IPS-15b (cell line): ENCODE results near the gene DESI2.
"Not testable (repeated sequence)": the region's sequence is repeated elsewhere in the genome, so short reads cannot be mapped to it uniquely, and the experiment has no call there.

Source experiments
- H3K27me3 ChIP-seq: one replicate; pipeline ENCODE4 v1.6.1; 2013; ENCODE audit warnings: low read length; ENCODE audit not compliant: control insufficient read depth, insufficient read depth
- H3K36me3 ChIP-seq: one replicate; pipeline ENCODE4 v1.6.1; 2013; ENCODE audit warnings: low read length; ENCODE audit not compliant: control insufficient read depth, insufficient read depth
- H3K4me1 ChIP-seq: one replicate; pipeline ENCODE4 v1.6.1; 2013; ENCODE audit warnings: mild to moderate bottlenecking, low read length; ENCODE audit not compliant: control insufficient read depth, insufficient read depth
- H3K4me3 ChIP-seq: one replicate; pipeline ENCODE4 v1.5.1; 2013; ENCODE audit warnings: low read depth, low read length
- H3K9ac ChIP-seq: one replicate; pipeline ENCODE4 v1.6.1; 2013; ENCODE audit warnings: low read depth, mild to moderate bottlenecking, low read length
- H3K9me3 ChIP-seq: one replicate; pipeline ENCODE4 v1.6.1; 2013; ENCODE audit warnings: mild to moderate bottlenecking, low read length; ENCODE audit not compliant: control insufficient read depth, insufficient read depth

Gene DESI2

DNA sequence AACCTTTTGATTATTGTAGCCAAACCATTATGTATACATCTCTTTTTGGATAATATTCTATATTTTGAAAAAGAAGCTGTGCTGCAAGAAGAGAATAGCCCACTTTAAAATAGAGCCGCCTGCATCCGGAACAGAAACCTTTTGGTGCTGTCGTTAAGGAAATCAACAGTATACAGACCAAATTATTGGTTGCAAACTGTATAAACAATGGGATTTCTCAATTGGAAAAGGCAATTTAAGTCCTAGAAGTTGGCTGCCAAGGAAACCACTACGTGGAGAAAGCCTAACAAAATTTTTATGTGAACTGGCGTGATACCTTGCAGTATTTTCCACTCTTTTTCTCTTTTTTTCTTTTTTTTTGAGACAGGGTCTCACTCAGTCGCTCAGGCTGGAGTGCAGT, 25.8 kb downstream of the DESI2 start:
- Histone ChIP-seq H3K27me3 (no peaks in the 10 kb centered on the region), H3K36me3 (no peaks in the 10 kb centered on the region), H3K4me1 (no peaks in the 10 kb centered on the region), H3K4me3 (no peak overlapping the region), H3K9ac (no peak overlapping the region), H3K9me3 (no peaks in the 10 kb centered on the region)

- Histone ChIP-seq H3K27me3 (no peaks in the 10 kb centered on the region), H3K4me3 (no peak overlapping the region), H3K9me3 (no peaks in the 10 kb centered on the region), H3K36me3 (no peaks in the 10 kb centered on the region), H3K4me1 (no peaks in the 10 kb centered on the region), H3K9ac (no peak overlapping the region)
Observed at GRCh38 chr1:244680667-244681066, 27.7 kb downstream of the DESI2 start.

- H3K9ac ChIP-seq, H3K9me3 ChIP-seq, H3K4me1 ChIP-seq, H3K36me3 ChIP-seq, H3K27me3 ChIP-seq, H3K4me3 ChIP-seq: not testable (repeated sequence)
Observed at GRCh38 chr1:244682087-244682486, 29.2 kb downstream of the DESI2 start.

- no peaks in the 10 kb centered on the region for H3K9me3 ChIP-seq
- no peaks in the 10 kb centered on the region for H3K27me3 ChIP-seq
- peaks cover 13% of the 10 kb centered on the region for H3K36me3 ChIP-seq
- H3K9ac ChIP-seq: no peak overlapping the region
- no peaks in the 10 kb centered on the region for H3K4me1 ChIP-seq
- no peak overlapping the region for H3K4me3 ChIP-seq
Observed at GRCh38 chr1:244695937-244696336, 43.0 kb downstream of the DESI2 start.

DNA sequence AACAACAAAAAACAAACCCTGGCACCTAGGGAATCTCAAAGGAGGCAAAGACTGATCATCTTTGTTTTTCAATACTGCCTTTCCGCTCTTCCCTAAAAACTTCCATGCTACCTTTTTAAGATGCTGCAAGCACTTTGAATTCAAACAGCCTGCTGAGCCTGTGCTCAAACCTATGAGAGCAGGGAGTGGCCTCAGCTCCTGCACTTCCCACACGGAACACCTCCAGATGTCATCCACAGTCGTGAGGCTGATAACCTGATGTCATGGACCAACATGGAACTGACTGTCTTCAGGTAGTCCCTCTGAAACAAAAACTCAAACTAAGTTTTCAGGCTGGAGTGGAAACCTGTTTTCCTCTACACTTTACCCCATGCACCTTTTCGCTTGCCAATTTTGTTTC, 46.8 kb downstream of the DESI2 start:
- no peaks in the 10 kb centered on the region for H3K27me3 ChIP-seq
- no peak overlapping the region for H3K9ac ChIP-seq
- H3K4me3 ChIP-seq: no peak overlapping the region
- no peaks in the 10 kb centered on the region for H3K9me3 ChIP-seq
- no peaks in the 10 kb centered on the region for H3K4me1 ChIP-seq
- H3K36me3 ChIP-seq: peaks cover 4% of the 10 kb centered on the region

DNA sequence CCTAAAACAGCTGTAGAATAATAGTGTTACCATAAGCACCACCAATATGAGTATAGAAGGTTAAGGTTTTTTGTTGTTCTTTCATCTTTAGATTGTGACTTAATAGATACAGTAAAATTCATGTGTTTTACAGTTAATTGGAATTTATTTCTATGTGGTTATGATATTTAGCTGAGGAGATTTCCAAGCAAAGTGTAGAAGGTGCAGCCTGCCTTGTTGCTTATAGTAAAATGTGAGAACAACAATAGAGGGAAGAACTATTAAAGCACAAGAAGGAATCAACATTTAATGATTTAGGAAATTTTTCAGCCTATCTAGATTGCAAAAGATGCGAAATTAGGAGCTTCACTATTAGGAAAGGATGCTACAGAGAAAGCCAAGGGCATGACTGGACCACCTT, 47.9 kb downstream of the DESI2 start:
- H3K27me3 ChIP-seq: no peaks in the 10 kb centered on the region
- H3K9ac ChIP-seq: no peak overlapping the region
- H3K9me3 ChIP-seq: no peaks in the 10 kb centered on the region
- no peak overlapping the region for H3K4me3 ChIP-seq
- H3K4me1 ChIP-seq: no peaks in the 10 kb centered on the region
- peaks cover 4% of the 10 kb centered on the region for H3K36me3 ChIP-seq

DNA sequence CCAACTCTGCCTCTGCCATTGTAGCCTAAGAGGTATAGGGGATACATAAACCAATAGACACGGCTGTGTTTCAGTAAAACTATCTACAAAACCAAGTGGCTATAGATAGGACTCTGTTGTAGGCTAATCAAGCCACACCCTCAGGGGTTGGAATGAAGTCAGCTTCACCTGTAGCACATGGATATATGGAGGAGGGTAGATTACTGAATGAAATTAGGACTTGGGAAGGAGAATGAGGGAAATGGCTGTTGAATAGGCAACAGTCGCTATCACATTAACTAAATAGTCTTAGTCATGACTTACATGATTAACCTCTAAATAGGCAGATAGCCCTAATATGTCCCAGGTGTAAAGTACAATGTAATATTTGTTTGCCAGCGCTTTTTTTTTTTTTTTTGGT, 49.7 kb downstream of the DESI2 start:
- Histone ChIP-seq H3K9ac (no peak overlapping the region), H3K4me3 (no peak overlapping the region), H3K9me3 (no peaks in the 10 kb centered on the region), H3K4me1 (no peaks in the 10 kb centered on the region), H3K27me3 (no peaks in the 10 kb centered on the region), H3K36me3 (peaks cover 4% of the 10 kb centered on the region)

GRCh38 chr1:244704107-244704506, 51.2 kb downstream of the DESI2 start:
- H3K4me1 ChIP-seq: no peaks in the 10 kb centered on the region
- H3K36me3 ChIP-seq: peaks cover 4% of the 10 kb centered on the region
- H3K9me3 ChIP-seq: no peaks in the 10 kb centered on the region
- H3K27me3 ChIP-seq: no peaks in the 10 kb centered on the region
- no peak overlapping the region for H3K9ac ChIP-seq
- H3K4me3 ChIP-seq: no peak overlapping the region

DNA sequence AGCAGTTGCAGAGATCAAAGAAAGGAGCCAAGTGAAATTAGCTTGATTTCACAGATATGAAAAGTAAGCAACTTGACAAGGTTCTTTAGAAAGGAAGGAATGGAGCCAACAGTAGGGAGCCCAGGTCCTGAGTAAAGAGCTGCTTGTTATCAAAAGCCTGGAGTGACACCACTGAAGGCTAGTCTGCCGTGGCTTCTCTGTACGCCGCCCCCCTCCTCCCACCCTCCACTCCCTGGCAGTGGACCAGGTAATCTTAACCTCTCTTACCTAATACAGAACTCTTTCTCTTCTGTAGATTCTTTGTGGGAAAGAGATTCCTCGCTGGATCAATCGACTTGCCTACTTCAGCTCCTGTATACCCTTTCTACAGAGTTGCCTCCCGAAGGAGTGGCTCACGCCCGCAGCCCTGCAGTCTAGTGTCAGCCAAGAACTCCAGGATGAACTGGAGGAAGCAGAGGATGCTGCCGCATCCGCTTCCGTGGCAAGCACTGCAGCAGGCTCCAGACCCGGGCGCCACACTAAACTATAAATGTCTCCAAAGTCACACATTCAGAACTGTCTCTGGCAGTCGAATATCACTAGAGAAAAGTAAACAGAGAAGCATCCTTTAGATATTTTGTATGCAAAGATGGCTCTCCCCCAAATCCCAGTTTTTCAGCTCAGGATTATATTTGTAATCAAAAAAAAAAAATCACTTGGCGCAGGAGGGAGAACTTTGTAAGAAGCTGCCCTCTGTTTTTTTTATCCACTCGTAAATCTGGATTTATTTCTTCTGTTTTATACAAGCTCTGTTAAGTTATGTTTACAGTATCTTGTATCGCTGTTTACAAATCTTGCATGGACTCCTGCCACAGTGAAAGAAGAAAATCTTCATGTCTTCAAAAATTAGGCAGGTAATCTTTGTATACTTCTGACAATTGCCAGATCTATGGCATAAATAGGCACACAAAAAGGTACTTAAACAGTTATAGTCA, 52.6 kb downstream of the DESI2 start:
- Histone ChIP-seq H3K27me3 (no peaks in the 10 kb centered on the region), H3K9me3 (no peaks in the 10 kb centered on the region)

DNA sequence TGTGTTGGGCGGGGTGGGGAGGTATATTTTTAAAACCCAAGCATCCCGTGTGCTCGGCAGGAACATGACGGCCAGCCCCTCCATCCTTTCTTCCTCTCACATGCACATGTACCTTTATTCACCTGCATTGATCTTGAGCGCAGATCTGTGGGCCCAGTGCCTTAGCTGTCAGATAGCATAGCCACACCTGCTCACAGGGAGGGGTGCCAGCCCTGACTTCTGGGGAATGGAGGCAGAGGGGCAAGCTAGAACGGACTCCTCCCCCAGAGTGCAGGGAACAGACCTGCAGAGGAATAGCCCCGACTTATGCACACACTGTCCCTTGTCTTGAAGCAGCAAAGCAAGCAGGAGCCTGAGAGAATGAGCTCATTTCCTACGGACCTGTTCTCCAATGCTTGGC, 56.1 kb downstream of the DESI2 start:
- H3K9ac ChIP-seq: no peak overlapping the region
- H3K36me3 ChIP-seq: no peaks in the 10 kb centered on the region
- H3K27me3 ChIP-seq: no peaks in the 10 kb centered on the region
- H3K9me3 ChIP-seq: no peaks in the 10 kb centered on the region
- no peak overlapping the region for H3K4me3 ChIP-seq
- no peaks in the 10 kb centered on the region for H3K4me1 ChIP-seq

More for the DNA sequence above, 52.6 kb downstream of the DESI2 start:
- H3K4me1 ChIP-seq: no peaks in the 10 kb centered on the region
- no peak overlapping the region for H3K4me3 ChIP-seq
- no peaks in the 10 kb centered on the region for H3K36me3 ChIP-seq
- H3K9ac ChIP-seq: no peak overlapping the region

GRCh38 chr1:244709476-244710368, 56.8 kb downstream of the DESI2 start:
- Histone ChIP-seq H3K4me1 (no peaks in the 10 kb centered on the region), H3K36me3 (no peaks in the 10 kb centered on the region), H3K9me3 (no peaks in the 10 kb centered on the region), H3K27me3 (no peaks in the 10 kb centered on the region), H3K4me3 (no peak overlapping the region), H3K9ac (no peak overlapping the region)
